GM12801 (cell line): Measurements from ENCODE around the gene PIP5K1B.

Source experiments
- CTCF ChIP-seq: IDR thresholded peaks from one replicate; pipeline ENCODE4 v1.5.1; 2011; ENCODE audit warnings: control low read depth; ENCODE audit not compliant: insufficient read length; ENCODE audit errors: extremely low read depth

PIP5K1B gene

GRCh38 chr9:68800836-68801235 is 95.8 kb downstream of the PIP5K1B start:
- TF ChIP-seq CTCF = no peak

DNA sequence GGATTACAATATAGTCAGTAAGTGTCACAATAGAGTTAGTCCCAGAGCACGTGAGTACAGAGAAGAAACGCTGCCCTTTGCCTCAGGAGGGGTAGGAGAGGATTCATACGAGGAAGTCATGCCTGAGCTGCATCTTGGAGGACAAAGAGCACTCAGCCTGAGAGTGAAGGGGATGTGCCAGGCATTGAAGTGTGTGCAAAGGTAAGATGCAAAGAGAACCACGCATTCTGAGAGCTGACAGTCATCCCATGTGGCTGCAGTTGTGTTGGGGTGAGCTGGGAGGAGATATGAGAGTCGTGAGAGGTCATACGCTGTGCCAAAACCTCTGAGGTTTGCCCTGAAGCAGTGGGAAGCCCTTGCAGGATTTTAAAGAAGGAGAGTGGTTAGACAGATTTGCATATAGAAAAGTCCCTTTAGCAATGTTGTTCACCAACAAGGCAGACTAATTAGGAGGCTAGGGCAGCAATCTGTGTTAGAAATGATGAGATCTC is 97.5 kb downstream of the PIP5K1B start:
- TF ChIP-seq CTCF = no peak

DNA sequence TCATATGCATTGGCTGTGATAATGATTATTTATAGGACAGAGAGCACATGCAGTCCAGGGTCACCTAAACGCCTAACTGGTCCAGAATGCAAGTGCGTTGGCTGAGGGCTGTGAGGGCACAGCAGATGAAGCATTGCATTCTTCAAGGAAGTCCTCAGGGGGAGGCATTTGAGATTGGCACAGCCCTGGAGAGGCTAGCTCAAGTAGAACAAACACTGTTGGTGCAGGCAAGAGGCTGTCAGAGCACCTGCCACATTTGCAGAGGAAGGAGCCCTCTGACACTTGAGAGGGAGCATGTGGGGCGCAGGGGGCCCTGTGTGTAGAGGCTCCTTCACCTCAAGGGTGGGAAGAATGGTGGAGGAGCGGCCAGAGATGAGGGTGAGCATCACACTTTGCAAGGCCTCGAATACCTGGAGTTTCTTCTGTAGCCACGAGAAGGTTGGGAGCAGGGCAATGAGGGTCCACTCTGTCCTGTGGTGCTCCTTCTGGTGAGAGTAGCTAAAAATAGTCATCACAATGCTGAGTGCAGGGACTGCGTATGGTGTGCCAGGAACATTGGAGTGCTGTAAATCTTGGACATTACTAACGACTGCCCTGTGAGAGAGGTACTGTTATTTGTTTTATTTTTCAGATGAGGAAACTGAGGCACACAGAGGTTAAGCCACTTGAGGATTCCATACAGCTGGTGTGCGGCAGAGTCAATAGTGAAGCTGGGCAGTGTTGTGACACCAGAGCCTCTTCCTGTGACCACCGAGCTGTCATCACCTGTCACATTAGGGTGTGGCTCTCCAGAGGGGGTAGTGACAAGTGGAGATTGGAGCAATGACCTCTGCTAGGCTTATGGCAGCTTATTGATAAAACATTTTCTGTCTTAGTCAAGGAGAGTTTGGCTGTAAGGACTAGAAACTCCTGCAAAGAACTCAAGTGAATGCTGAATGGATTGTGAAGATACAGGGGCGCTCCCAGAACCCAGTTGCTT is 100.2 kb downstream of the PIP5K1B start:
- no peak for TF ChIP-seq CTCF

- no peak for TF ChIP-seq CTCF
These were observed 101.0 kb downstream of the PIP5K1B start for GRCh38 chr9:68805890-68806517.

DNA sequence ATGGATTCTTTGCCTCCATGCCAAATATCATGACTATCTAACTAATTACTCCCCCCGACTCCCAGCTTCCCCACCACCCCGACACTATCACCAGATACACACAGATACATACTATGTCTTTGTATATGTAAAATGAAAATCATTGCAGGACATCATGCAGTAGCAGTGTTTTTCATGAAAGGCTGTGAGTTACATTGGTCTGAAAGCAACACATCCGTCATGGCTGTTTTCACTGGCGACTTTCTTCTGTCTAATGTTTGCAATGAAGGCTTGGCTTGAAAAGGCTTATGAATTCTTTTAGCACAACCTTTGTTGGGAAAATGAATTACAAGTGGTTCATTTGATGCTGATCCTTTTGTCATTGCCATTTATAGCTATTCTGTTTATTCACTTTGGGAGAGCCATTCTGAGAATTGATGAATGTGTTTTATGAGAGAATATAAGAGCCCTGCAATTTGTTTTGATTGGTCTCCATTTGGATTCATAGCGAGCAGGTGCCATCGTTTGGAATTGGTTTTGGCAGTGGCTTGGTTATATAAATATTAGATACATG is 103.4 kb downstream of the PIP5K1B start:
- no peak for TF ChIP-seq CTCF

- TF ChIP-seq CTCF = no peak
These were observed 112.2 kb downstream of the PIP5K1B start for GRCh38 chr9:68817079-68817875.

DNA sequence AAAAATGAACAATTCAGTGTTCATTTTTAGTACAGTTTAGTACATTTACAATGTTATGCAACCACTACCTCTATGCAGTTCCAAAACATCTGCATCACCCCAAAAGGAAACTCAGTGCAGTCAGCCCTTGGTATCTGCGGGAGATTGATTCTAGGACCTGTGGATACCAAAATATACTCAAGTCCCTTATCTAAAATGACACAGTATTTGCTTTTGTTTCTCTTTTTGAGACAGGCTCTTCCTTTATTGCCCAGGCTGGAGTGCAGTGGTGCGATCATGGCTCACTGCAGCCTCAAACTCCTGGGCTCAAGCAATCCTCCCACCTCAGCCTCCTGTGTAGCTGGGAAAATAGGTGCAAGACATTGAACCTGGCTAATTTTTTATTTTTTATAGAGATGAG is 114.0 kb downstream of the PIP5K1B start:
- no peak for TF ChIP-seq CTCF
